OCI-LY1 (cell line): ENCODE data around the gene PPP1R14B.

Experiments
- H2AFZ ChIP-seq: fragments of 200-600 bp; sonication (generic), shearing (Covaris generic); 2 replicates; pipeline ENCODE4 v1.6.0; 2014; ENCODE audit warnings: antibody characterized with exemption, mild to moderate bottlenecking, low read length
- H3F3A ChIP-seq: fragments of 200-600 bp; sonication (generic), shearing (Covaris generic); 2 replicates; pipeline ENCODE4 v1.6.0; 2014; ENCODE audit warnings: mild to moderate bottlenecking, antibody characterized with exemption, low read length, moderate library complexity; ENCODE audit not compliant: insufficient read depth
- H3K27ac ChIP-seq: fragments of 200-600 bp; sonication (generic); 2 replicates; pipeline ENCODE4 v1.5.1; 2014; ENCODE audit warnings: low read length, mixed run types, mild to moderate bottlenecking, low read depth; ENCODE audit not compliant: poor library complexity, severe bottlenecking
- H3K27me3 ChIP-seq: fragments of 200-600 bp; sonication (generic); 2 replicates; pipeline ENCODE4 v1.6.0; 2014; ENCODE audit warnings: antibody characterized with exemption, mild to moderate bottlenecking, low read length, moderate library complexity; ENCODE audit not compliant: insufficient read depth
- H3K36me3 ChIP-seq: fragments of 200-600 bp; sonication (generic); 2 replicates; pipeline ENCODE4 v1.6.1; 2014; ENCODE audit warnings: mild to moderate bottlenecking, antibody characterized with exemption, low read length, moderate library complexity, mixed read lengths; ENCODE audit not compliant: insufficient read depth
- H3K4me1 ChIP-seq: fragments of 200-600 bp; sonication (generic); 2 replicates; pipeline ENCODE4 v1.5.1; 2014; ENCODE audit warnings: mild to moderate bottlenecking, low read length, moderate library complexity; ENCODE audit not compliant: insufficient read depth, severe bottlenecking
- H3K4me2 ChIP-seq: fragments of 200-600 bp; sonication (generic), shearing (Covaris generic); 2 replicates; pipeline ENCODE4 v1.6.1; 2014; ENCODE audit warnings: low read length
- H3K4me3 ChIP-seq: fragments of 200-600 bp; sonication (generic); 2 replicates; pipeline ENCODE4 v1.5.1; 2014; ENCODE audit warnings: low read length, low read depth, mild to moderate bottlenecking, mixed read lengths; ENCODE audit not compliant: poor library complexity, severe bottlenecking
- H3K79me2 ChIP-seq: fragments of 200-600 bp; shearing (Covaris generic); 2 replicates; pipeline ENCODE4 v1.6.1; 2016; ENCODE audit warnings: mixed run types, low read length, mixed read lengths; ENCODE audit not compliant: insufficient read depth
- H3K9ac ChIP-seq: fragments of 200-600 bp; sonication (generic), shearing (Covaris generic); 2 replicates; pipeline ENCODE4 v1.6.1; 2014; ENCODE audit warnings: mild to moderate bottlenecking, low read length, mixed read lengths
- H3K9me2 ChIP-seq: fragments of 200-600 bp; sonication (generic), shearing (Covaris generic); 2 replicates; pipeline ENCODE4 v1.6.1; 2014; ENCODE audit warnings: low read depth, mild to moderate bottlenecking, low read length, mixed read lengths
- H3K9me3 ChIP-seq: fragments of 200-600 bp; shearing (Covaris generic); 2 replicates; pipeline ENCODE4 v1.6.1; 2014; ENCODE audit warnings: low read length, mixed read lengths
- H4K20me1 ChIP-seq: fragments of 200-600 bp; sonication (generic), shearing (Covaris generic); 2 replicates; pipeline ENCODE4 v1.6.0; 2016; ENCODE audit warnings: mild to moderate bottlenecking, low read length; ENCODE audit not compliant: insufficient read depth
- EZH2 ChIP-seq: fragments of 200-600 bp; sonication (generic), shearing (Covaris generic); IDR thresholded peaks from 2 replicates; pipeline ENCODE4 v1.8.0; 2017; ENCODE audit warnings: borderline replicate concordance, mixed run types, mild to moderate bottlenecking, antibody characterized with exemption, low read length, moderate library complexity, mixed read lengths
- TF ChIP-seq, protein P1 (sequence below): fragments of 200-600 bp; sonication (generic), shearing (Covaris generic); IDR thresholded peaks from 2 replicates; pipeline ENCODE4 v1.5.1; 2017; ENCODE audit warnings: mild to moderate bottlenecking, antibody characterized with exemption, low read length, moderate library complexity, mixed read lengths

PPP1R14B gene

DNA sequence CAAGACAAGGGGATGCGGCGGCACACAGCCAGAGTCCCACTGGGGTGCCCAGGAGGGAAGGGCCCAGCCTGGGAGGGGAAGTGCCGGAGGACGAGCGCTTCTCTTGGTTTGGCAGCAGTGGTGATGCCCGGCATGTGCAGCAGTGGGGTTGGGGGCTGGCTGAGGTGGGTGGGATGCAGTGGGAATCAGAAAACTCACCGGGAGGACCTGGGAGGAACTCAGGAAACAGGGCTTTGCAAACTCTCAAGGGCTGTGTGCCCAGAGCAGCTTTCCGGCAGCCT lies 37.2 kb downstream of the PPP1R14B start:
- Histone ChIP-seq H3K4me2 (no peak overlapping the region), H3K4me1 (peaks cover 41% of the 10 kb centered on the region), H3K36me3 (peaks cover 59% of the 10 kb centered on the region), H3K9me3 (no peaks in the 10 kb centered on the region), H3K27me3 (no peaks in the 10 kb centered on the region), H2AFZ (no peak overlapping the region), H4K20me1 (no peaks in the 10 kb centered on the region), H3K27ac (no peak overlapping the region), H3K9me2 (no peaks in the 10 kb centered on the region), H3K4me3 (no peak overlapping the region), H3F3A (no peaks in the 10 kb centered on the region), H3K79me2 (no peaks in the 10 kb centered on the region), H3K9ac (no peak overlapping the region; the same call in 1 of the 2 replicates)
- TF ChIP-seq EZH2: no peak
- TF ChIP-seq, protein P1, sequence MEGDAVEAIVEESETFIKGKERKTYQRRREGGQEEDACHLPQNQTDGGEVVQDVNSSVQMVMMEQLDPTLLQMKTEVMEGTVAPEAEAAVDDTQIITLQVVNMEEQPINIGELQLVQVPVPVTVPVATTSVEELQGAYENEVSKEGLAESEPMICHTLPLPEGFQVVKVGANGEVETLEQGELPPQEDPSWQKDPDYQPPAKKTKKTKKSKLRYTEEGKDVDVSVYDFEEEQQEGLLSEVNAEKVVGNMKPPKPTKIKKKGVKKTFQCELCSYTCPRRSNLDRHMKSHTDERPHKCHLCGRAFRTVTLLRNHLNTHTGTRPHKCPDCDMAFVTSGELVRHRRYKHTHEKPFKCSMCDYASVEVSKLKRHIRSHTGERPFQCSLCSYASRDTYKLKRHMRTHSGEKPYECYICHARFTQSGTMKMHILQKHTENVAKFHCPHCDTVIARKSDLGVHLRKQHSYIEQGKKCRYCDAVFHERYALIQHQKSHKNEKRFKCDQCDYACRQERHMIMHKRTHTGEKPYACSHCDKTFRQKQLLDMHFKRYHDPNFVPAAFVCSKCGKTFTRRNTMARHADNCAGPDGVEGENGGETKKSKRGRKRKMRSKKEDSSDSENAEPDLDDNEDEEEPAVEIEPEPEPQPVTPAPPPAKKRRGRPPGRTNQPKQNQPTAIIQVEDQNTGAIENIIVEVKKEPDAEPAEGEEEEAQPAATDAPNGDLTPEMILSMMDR: no peak

DNA sequence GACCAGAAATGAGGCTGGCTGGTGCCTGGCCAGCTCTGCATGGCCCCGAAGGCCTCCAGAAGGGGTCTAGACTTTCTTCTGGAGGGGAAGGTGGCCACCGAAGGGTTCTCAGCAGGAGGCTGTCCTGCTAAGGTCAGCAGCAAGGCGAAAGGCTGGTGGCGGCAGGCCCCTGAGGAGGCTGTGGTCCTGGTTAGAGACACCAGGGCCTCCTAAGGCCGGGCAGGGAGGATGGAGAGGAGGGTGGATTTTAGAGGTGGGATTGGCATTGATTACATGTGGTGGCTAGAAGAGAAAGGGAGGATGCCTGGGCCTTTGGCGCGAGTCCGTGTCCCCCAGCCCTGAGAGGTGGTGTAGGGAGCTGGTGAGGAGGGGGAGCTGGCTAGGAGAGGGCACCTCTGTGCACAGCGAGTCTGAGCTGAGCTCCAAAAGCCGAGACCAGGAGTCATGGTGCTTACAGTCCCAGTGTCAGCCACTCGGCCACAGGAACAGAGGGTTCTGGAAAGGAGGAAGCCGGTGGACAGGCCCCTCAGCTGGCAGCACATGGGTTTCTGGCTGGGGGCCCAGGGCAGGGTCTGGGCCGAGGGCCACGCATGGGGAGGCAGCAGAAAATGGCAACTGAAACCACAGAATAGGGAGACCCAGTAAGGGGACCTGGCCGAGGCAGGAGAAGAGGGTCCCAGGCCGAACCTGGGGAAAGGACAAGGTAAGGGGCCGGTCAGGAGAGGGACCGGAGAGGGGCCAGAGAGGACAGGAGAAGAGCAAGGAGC lies 37.8 kb downstream of the PPP1R14B start:
- H3K9ac ChIP-seq: peak overlapping the region; percentile 80; the same call in 1 of the 2 replicates
- H3K79me2 ChIP-seq: no peaks in the 10 kb centered on the region
- H3K4me2 ChIP-seq: peak overlapping the region; percentile 90
- H3K36me3 ChIP-seq: peaks cover 59% of the 10 kb centered on the region
- no peaks in the 10 kb centered on the region for H3K9me2 ChIP-seq
- H3K27ac ChIP-seq: peak overlapping the region; percentile 82
- no peak overlapping the region for H2AFZ ChIP-seq
- peak overlapping the region; percentile 66 for H3K4me3 ChIP-seq
- H3K9me3 ChIP-seq: no peaks in the 10 kb centered on the region
- no peaks in the 10 kb centered on the region for H3K27me3 ChIP-seq
- no peaks in the 10 kb centered on the region for H4K20me1 ChIP-seq
- no peak for TF ChIP-seq EZH2
- TF ChIP-seq, protein P1: no peak
- H3F3A ChIP-seq: no peaks in the 10 kb centered on the region
- peaks cover 41% of the 10 kb centered on the region for H3K4me1 ChIP-seq

DNA sequence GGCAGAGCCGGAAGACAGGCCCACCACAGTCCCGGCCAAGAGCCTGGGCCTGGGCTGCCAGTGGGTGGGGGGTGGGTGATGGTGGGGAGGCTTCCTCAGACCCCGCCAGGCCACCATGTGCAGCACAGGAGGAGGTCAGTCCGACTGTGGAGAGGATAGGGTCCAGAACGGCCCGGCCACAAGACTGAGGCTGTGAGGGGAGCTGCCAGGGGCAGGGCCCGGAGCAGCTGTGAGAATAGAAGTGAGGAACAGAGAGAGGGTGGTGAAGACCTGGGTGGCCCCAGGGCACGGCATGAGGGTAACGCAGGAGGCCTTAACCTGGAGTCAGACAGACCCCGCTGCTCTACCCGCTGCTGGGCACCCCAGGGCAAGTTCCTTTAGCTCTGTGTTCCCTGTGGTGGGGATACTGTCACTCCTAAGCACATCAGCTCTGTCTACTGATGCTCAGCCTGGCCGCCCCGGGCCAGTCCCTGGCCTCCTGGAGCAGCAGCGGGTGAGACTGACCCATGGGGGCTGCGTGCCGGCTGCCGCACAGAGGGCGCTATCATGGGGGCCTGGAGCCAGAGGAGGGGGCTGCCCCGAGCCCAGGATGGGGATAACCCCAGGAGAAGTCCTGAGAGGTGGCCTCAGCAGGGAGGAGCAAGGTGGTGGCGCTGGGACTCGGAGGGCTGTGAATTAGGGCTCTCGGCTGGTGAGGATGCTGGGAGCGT lies 38.5 kb downstream of the PPP1R14B start:
- H3K4me2 ChIP-seq: peak overlapping the region; percentile 90
- H3K9me3 ChIP-seq: no peaks in the 10 kb centered on the region
- no peaks in the 10 kb centered on the region for H3F3A ChIP-seq
- peak overlapping the region; percentile 80 for H3K9ac ChIP-seq
- no peak overlapping the region for H2AFZ ChIP-seq
- peaks cover 41% of the 10 kb centered on the region for H3K4me1 ChIP-seq
- peak overlapping the region; percentile 82 for H3K27ac ChIP-seq
- H3K36me3 ChIP-seq: peaks cover 61% of the 10 kb centered on the region
- peak overlapping the region; percentile 66 for H3K4me3 ChIP-seq
- no peak for TF ChIP-seq EZH2
- TF ChIP-seq, protein P1: no peak
- H3K9me2 ChIP-seq: no peaks in the 10 kb centered on the region
- H4K20me1 ChIP-seq: no peaks in the 10 kb centered on the region
- H3K79me2 ChIP-seq: no peaks in the 10 kb centered on the region
- no peaks in the 10 kb centered on the region for H3K27me3 ChIP-seq
